OCI-LY7 (cell line): ENCODE data around the gene SNAP25. TPM values are rescaled to one million over a fixed set of nuclear protein-coding genes. Genes with fewer than 3 reads are reported as not detected.

ENCODE experiments used
- BruUV-seq: library from RNA; stranded (reverse); fragments of 400-500 nt; replicated peaks from 2 replicates; lab custom pipeline; 2021; lab: Mats Ljungman, UMichigan
- CTCF ChIA-PET: fragments of 300-600 bp; sonication (Branson Sonifier 250); formaldehyde crosslinking; loops from one replicate; lab custom pipeline; 2022; ENCODE audit warnings: antibody characterized with exemption; ENCODE audit not compliant: unreplicated experiment; lab: Charles Lee
- POLR2A ChIA-PET: fragments of 300-600 bp; sonication (Branson Sonifier 250); formaldehyde crosslinking; loops from one replicate; lab custom pipeline; 2022; ENCODE audit warnings: antibody characterized with exemption; lab: Charles Lee
- DNase-seq: peaks from one replicate; pipeline ENCODE4 v3.0.0-alpha.2; 2015; ENCODE audit warnings: low spot score
- H2AFZ ChIP-seq: fragments of 200-600 bp; sonication (generic), shearing (Covaris generic); 2 replicates; pipeline ENCODE4 v1.6.1; 2014; ENCODE audit warnings: mild to moderate bottlenecking, antibody characterized with exemption, low read length, moderate library complexity
- H3K27ac ChIP-seq: fragments of 200-600 bp; sonication (generic); 2 replicates; pipeline ENCODE4 v1.5.1; 2014; ENCODE audit warnings: mixed run types, low read depth, mild to moderate bottlenecking, moderate library complexity, low read length, inconsistent platforms; ENCODE audit not compliant: poor library complexity, severe bottlenecking
- H3K36me3 ChIP-seq: fragments of 200-600 bp; sonication (generic); 2 replicates; pipeline ENCODE4 v1.6.1; 2014; ENCODE audit warnings: mild to moderate bottlenecking, antibody characterized with exemption, low read length, moderate library complexity, mixed read lengths; ENCODE audit not compliant: insufficient read depth
- H3K4me1 ChIP-seq: fragments of 200-600 bp; sonication (generic); 2 replicates; pipeline ENCODE4 v1.5.1; 2014; ENCODE audit warnings: mild to moderate bottlenecking, low read length; ENCODE audit not compliant: insufficient read depth, poor library complexity, severe bottlenecking
- H3K4me2 ChIP-seq: fragments of 200-600 bp; sonication (generic); 2 replicates; pipeline ENCODE4 v1.6.1; 2014; ENCODE audit warnings: mild to moderate bottlenecking, low read length
- H3K4me3 ChIP-seq: fragments of 200-600 bp; sonication (generic); 2 replicates; pipeline ENCODE4 v1.5.1; 2014; ENCODE audit warnings: mild to moderate bottlenecking, low read depth, low read length; ENCODE audit not compliant: poor library complexity, severe bottlenecking
- H3K79me2 ChIP-seq: fragments of 200-600 bp; sonication (generic); 2 replicates; pipeline ENCODE4 v1.6.1; 2016; ENCODE audit warnings: low read depth, mild to moderate bottlenecking, low read length, moderate library complexity, mixed read lengths; ENCODE audit not compliant: insufficient read depth
- H3K9me2 ChIP-seq: fragments of 200-600 bp; sonication (generic); 2 replicates; pipeline ENCODE4 v1.6.1; 2016; ENCODE audit warnings: mild to moderate bottlenecking, low read length, mixed read lengths; ENCODE audit not compliant: insufficient read depth
- H3K9me3 ChIP-seq: fragments of 200-600 bp; sonication (generic); 2 replicates; pipeline ENCODE4 v1.6.1; 2014; ENCODE audit warnings: mild to moderate bottlenecking, mixed run types, low read length, mixed read lengths
- H4K20me1 ChIP-seq: fragments of 200-600 bp; sonication (generic); 2 replicates; pipeline ENCODE4 v1.6.1; 2014; ENCODE audit warnings: mild to moderate bottlenecking, antibody characterized with exemption, low read length, moderate library complexity, mixed read lengths; ENCODE audit not compliant: insufficient read depth
- EZH2phosphoT487 ChIP-seq: fragments of 200-600 bp; sonication (generic); IDR thresholded peaks from 2 replicates; pipeline ENCODE4 v1.6.1; 2018; ENCODE audit warnings: low read depth, borderline replicate concordance, mild to moderate bottlenecking, mixed run types, antibody characterized with exemption, low read length, moderate library complexity, mixed read lengths
- intact Hi-C: fragments of 100-400 bp; cut with micrococcal nuclease; formaldehyde crosslinking; loops from one replicate; pipeline ENCODE4 v1.10.0; 2022; ENCODE audit not compliant: unreplicated experiment
- total RNA-seq, 2 experiments: library from RNA; depleted of rRNA in 1 of 2; stranded (reverse); fragments of >200 nt in 1 of 2; shearing (Covaris generic) in 1 of 2; gene quantifications; 2 replicates each; pipeline ENCODE4 v1.2.3, GENCODE V29; 2014 to 2022
- TF ChIP-seq, protein P1 (sequence below): fragments of 200-600 bp; sonication (generic); conservative IDR thresholded peaks from 2 replicates; pipeline ENCODE4 v1.5.1; 2014; ENCODE audit warnings: mild to moderate bottlenecking, antibody characterized with exemption, low read length, moderate library complexity, mixed read lengths

The SNAP25 gene
- total RNA-seq, 2 experiments from 2014 or later, result not detected

GRCh38 chr20:10264166-10264558, 45.5 kb downstream of the SNAP25 start:
- H3K36me3 ChIP-seq, result no peaks in the 10 kb centered on the region
- H3K79me2 ChIP-seq, result no peaks in the 10 kb centered on the region
- no peak overlapping the region for H2AFZ ChIP-seq
- no peak for DNase-seq
- no peaks in the 10 kb centered on the region; the same call in 1 of the 2 replicates for H4K20me1 ChIP-seq
- no peaks in the 10 kb centered on the region for H3K9me2 ChIP-seq
- no peaks in the 10 kb centered on the region for H3K9me3 ChIP-seq
- TF ChIP-seq, protein P1, sequence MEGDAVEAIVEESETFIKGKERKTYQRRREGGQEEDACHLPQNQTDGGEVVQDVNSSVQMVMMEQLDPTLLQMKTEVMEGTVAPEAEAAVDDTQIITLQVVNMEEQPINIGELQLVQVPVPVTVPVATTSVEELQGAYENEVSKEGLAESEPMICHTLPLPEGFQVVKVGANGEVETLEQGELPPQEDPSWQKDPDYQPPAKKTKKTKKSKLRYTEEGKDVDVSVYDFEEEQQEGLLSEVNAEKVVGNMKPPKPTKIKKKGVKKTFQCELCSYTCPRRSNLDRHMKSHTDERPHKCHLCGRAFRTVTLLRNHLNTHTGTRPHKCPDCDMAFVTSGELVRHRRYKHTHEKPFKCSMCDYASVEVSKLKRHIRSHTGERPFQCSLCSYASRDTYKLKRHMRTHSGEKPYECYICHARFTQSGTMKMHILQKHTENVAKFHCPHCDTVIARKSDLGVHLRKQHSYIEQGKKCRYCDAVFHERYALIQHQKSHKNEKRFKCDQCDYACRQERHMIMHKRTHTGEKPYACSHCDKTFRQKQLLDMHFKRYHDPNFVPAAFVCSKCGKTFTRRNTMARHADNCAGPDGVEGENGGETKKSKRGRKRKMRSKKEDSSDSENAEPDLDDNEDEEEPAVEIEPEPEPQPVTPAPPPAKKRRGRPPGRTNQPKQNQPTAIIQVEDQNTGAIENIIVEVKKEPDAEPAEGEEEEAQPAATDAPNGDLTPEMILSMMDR, result no peak
- TF ChIP-seq EZH2phosphoT487, result no peak
- H3K4me3 ChIP-seq, result no peak overlapping the region
- no peaks in the 10 kb centered on the region for H3K4me1 ChIP-seq
- intact Hi-C loops, result no loop called here
- CTCF ChIA-PET, result no interaction called here
- no peak overlapping the region for H3K27ac ChIP-seq
- no TSS peak for BruUV-seq
- H3K4me2 ChIP-seq, result no peak overlapping the region
- POLR2A ChIA-PET, result no interaction called here

DNA sequence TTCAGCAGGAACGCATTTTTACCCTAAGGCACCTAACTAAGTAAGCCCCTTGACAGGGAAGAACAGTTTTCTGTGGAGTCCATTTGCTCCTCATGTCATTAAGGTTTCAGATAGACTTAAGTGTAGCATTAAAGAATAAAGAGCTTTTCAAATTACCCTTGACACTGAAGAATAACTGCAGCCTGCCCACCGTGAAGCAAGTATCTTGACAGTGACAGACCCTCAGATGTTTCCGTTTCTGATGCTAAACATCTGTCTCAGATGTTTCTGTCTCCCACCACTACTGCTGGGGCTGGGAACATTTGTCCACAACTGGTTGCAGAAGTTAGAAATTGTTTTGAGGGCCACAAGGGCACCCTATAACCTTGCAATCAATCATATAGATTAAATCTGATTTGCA, 50.0 kb downstream of the SNAP25 start:
- H4K20me1 ChIP-seq, result no peaks in the 10 kb centered on the region; the same call in 1 of the 2 replicates
- no peaks in the 10 kb centered on the region for H3K9me3 ChIP-seq
- H3K36me3 ChIP-seq, result no peaks in the 10 kb centered on the region
- no peak for TF ChIP-seq EZH2phosphoT487
- TF ChIP-seq, protein P1, result no peak
- no peaks in the 10 kb centered on the region for H3K79me2 ChIP-seq
- no peak overlapping the region for H2AFZ ChIP-seq
- H3K4me2 ChIP-seq, result no peak overlapping the region
- no peak for DNase-seq
- POLR2A ChIA-PET, result interaction anchor here (0.5 kb wide), 1 partner anchor 117 kb away, joined by 4 read pairs; no protein-coding TSS in a partner anchor
- H3K9me2 ChIP-seq, result no peaks in the 10 kb centered on the region
- intact Hi-C loops, result no loop called here
- H3K27ac ChIP-seq, result no peak overlapping the region
- BruUV-seq, result no TSS peak
- CTCF ChIA-PET, result no interaction called here
- no peaks in the 10 kb centered on the region for H3K4me1 ChIP-seq
- no peak overlapping the region for H3K4me3 ChIP-seq

DNA sequence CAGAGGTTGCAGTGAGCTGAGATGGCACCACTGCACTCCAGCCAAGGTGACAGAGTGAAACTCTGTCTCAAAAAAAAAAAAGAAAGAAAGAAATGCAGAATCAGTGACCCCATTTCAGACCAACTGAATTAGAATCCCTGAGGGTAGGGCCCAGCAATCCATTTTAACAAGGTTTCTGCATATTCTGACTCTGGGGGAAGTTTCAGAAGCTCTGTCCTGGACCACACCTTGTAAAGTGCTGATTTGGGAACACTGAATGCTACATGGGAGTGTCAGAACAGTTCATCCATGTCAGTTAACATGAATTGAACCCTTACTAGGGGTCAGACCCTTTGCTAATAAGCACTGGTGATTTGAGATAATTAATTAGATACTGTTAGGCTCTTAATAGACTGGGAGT, 52.0 kb downstream of the SNAP25 start:
- Histone ChIP-seq H3K27ac (no peak overlapping the region), H3K9me3 (no peaks in the 10 kb centered on the region), H3K36me3 (no peaks in the 10 kb centered on the region), H3K79me2 (no peaks in the 10 kb centered on the region), H3K4me3 (no peak overlapping the region), H3K4me1 (no peaks in the 10 kb centered on the region), H4K20me1 (no peaks in the 10 kb centered on the region; the same call in 1 of the 2 replicates), H3K4me2 (no peak overlapping the region), H3K9me2 (no peaks in the 10 kb centered on the region), H2AFZ (no peak overlapping the region)
- no peak for DNase-seq
- TF ChIP-seq, protein P1, result no peak
- TF ChIP-seq EZH2phosphoT487, result no peak
- CTCF ChIA-PET, result no interaction called here
- POLR2A ChIA-PET, result interaction anchor here (1.8 kb wide), 1 partner anchor 11 kb away, joined by 7 read pairs; no protein-coding TSS in a partner anchor
- BruUV-seq, result no TSS peak
- intact Hi-C loops, result no loop called here
